Stimulated activated CD4-positive, alpha-beta T cell treated with anti-CD3 and anti-CD28 coated beads, Interleukin-1b, Interleukin-23, amount 100 ng/mL, for 1 hour (primary cell): ENCODE data around the gene FGF13.

ENCODE experiments used
- DNase-seq, 2 donors: peaks; one replicate each; pipeline ENCODE4 v3.0.0-alpha.2; 2020; ENCODE audit warnings: low read depth in 2 of 2

FGF13 gene

DNA sequence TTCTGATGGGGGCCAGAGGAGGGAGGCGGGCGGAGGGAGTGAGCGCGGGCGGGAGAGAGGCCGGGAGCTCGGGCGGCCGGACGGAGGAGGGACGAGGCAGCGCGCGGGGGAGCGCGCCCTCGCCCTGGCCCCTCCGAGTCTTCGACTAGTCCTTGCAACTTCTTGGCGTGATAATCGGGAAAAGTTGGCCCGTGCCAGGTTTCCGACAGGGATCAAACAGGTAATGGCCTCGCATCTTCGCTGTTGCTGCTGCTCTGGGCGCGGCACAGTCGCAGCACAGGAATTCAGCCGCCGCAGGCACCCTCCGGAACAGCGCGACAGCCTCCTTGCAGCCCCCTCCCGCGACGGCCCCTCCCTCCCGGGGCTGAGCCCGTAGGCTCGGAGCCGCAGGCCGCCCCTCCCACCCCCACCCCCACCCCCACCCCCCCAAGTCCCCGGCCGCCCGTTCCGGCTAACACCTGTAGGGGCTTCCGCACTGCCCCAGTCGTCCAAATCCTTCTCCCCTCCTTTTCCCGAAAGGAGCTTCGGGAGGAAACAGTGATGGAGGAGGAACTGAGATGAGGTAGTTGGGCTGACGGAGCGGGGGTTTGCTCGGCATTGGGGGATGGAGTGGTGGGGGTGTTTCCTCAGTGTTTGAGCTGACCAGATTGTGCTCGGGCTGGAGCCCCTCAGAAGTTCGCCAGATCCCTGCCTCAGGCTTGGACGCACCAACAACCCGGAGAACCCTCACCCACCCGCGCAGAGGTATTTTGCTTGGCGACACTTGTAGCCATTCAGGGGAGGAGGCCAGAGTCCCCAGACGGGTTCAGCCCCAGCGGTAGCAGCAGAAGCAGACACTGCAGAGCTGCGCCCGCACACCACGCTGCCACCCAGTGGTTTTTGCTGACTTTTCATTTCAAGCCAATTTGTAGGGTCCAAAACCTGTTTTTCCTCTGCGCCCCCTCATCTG is at the start of gene FGF13:
FGF13 (minus strand) TSS at position 319 of the 949 bp plus-strand sequence. CDS start 714 bp downstream, outside the sequence.
- DNase-seq, result no peak

DNA sequence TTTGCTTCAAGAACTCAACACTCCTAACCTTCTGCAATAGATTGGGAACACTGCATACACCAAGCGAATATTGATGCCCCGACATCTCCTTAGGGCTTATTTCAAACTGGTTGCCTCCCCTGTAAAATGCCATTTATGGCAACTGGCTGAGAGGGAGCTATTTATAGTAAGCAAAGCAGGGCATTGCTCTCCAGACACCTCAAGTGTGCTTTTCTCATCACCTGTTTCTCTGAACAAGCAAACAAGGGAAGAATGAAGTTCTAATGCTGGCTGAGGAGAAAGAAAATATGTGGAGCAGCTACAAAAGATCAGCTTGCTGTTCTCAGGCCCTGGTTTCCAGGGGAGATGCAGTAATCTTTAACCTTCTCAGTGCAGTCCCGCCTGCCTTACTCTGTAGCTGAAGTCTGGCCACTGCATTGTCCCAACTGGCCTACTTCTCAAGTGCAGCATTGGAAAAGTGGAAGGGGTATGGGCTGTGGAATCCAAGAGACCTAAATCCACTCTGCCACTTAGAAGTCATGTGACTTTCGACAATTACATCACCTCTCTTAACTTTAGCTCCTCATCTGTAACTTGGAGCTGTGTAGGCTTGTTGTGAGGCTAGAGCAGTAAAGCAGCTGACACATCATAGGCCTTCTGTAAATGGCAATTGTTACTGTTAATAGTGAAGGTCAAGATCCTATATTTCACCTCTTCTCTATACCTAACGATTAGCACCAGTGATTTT is 47.9 kb upstream of the FGF13 start:
- DNase-seq, result no peak

DNA sequence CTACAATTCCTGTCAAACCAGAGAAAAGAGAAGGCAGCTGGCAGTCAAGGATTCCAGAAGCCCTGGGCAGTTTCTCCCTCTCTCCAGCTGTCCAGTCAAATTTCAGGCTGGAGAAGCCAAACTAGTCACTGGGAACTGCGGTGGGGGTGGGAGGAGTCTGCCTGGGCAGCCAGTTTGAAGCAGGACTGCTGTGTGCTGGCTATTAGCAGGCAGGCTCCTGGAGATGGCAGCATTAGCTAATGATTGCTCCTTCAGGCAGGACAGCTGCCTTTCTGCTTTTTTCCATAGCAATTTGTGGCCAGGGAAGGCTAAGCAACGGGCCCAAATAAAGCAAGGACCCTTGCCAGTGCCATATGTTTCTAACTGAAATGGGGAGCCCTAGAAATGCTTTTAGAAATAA is 44.7 kb upstream of the FGF13 start:
- DNase-seq, result no peak

DNA sequence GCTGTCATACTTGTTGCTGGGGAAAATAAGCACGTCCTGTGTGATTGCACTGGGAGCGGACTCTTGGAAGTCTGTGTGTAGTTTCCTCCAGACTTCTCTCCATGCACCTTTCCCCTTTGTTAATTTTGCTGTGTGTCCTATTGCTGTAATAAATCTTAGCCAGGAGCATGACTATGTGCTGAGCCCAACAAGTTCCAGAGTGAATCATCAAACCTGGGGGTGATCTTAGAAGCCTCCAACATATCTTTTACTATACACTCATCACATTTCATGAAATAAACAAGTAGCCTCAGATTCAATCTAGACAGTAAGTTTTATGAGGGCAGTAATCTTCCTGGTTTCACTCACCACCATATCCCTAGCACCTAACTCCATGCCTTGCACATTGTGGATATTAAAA is 43.3 kb upstream of the FGF13 start:
- no peak for DNase-seq

DNA sequence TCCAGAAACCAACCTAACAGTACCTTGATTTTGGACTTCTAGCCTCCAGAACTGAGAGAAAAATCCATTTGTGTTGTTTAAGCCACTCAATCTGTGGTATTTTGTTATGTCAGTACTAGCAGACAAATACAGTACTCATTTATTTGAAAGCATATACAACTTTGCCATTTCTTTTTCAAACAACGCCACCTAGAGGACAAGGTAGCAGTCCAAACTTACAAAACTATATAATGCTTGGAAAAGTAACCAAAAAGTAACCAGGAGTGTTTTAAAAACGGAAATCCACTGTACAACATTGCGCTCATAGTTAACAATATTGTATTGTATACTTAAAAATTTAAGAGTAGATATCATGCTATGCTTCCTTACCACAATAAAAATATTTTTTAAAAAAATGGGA is 37.0 kb upstream of the FGF13 start:
- DNase-seq, result no peak

DNA sequence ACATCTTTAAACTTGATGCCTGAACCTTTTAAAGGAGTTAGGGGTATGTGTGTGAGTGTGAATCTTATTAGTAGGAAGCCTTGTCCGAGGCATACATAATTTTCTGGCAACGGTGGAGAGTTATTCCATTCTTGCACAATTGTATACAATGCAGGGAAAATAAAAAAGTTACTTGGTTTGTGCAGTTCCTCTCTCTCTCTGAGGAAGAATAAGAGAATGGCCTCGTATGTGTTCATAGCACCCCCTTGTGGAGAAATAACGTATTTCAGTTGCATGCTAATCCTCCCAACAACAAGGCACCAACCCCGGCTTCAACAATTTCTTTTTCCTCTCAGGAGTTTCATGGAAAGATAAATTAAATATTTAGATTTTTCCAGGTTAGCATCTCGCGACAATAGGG is 33.7 kb upstream of the FGF13 start:
- no peak for DNase-seq

DNA sequence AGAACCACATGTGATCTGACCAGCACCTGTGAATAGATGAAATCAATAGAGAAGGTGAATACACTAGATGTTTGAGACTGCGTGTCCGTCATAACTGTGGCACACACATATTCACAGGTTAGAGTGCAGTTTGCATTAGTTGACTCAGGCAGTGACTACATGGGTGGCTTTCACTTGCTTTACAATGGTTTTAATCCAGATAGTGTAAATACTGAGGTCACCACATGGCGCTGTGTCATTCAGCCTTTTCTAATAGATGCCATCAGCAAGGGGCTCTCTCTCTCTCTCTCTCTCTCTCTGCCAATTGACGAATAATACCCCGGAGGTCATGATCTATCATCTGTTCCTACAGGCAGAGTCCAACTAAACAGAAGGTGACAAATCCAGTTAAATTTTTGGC is 30.7 kb upstream of the FGF13 start:
- DNase-seq, result no peak

DNA sequence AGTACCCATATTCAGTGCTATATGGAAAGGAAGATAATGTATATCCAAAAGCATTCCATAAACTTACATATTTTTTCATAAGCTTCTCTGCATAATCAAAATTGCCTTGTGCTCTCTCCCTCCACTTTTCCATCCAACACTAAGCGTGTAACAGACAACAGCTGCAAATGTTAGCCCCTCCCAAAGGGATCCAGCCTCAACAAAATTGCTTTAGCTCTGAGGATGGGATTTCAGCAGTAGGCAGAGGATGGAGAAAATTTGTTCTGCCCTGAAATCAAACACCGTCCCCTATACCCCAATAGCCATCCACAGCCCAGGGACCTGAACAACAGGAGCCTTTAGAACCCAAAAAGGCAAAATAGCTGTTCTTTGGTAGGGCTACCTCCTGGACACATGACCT is 28.8 kb upstream of the FGF13 start:
- DNase-seq, result no peak

DNA sequence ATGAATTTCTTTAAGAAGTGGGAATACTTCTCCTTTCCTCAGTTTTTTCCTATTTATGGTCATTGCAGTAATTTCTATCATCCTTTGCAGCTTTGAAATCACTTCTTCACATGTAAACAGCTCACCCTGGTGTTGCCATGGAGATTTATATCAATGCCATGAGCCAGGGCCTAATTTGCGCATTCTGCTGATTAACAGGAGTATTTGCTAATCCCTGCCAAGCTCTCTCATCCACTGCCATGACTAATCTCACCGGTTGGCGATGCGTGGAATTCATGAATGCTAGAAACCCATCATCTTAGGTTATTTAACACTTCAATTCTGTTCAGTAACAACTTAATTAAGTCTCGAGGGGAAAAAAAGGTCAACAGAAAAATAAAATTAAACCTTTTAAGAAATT is 11.8 kb upstream of the FGF13 start:
- no peak for DNase-seq

DNA sequence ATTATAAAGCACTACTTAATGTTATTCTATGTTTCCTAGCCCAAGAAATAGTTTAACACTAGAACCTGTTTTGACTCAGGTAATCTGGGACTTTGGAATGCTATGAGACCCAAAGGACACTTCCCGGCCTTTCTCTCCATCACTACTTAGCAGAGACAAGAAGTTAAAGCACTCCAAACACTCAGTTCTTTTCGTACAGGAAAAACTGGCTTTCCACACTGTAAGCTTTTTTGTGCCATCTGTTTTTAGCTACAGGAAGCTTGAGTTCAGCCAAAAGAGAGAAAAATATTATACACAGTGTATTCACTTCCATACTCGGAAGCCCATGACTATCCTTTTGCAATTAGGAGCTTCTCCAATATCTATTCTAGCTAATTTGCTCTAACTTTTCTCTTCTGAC is 7.9 kb upstream of the FGF13 start:
- DNase-seq, result no peak

DNA sequence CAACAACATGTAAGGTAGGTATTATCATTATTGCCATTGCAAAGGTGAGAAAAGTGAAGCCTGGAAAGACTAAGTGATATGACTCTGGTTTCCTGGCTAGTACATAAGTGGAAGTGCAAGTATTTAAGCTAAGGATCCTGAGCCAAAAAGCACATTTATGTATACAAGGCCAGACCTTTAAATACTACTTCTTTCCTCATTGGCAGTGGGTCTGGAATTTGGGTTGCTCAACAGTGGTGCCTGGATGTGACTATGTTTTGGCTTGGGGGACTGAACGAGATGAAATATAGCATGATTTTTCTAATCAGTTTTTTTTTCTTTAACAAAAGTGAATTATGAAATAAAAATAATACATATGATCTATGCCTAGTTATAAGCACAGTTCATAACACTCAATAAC is 7.4 kb upstream of the FGF13 start:
- no peak for DNase-seq

DNA sequence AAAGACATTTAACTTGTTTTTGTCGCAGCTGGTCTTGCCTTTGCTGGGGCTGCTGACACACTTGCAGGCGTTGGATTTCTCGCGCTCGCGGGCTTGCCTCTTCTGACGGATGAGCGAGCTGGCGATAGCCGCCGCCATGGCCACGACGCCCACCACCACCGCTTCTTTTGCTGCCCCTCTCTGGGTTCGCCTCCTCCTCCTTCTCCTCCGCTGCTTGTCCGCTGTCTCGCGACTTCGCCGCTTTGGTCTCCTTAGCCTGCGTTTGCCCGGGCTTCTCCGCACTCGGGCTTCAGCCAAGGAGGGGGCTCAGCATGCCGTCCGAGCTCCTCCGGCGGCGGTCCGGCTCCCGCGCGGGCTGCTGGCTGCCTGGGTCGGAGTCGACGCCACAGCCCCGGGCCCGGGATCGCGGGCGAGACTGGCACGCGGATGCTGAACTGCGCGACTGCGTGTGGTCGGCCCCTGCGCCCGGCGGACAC is 613 bp downstream of the FGF13 start:
- DNase-seq, result no peak

DNA sequence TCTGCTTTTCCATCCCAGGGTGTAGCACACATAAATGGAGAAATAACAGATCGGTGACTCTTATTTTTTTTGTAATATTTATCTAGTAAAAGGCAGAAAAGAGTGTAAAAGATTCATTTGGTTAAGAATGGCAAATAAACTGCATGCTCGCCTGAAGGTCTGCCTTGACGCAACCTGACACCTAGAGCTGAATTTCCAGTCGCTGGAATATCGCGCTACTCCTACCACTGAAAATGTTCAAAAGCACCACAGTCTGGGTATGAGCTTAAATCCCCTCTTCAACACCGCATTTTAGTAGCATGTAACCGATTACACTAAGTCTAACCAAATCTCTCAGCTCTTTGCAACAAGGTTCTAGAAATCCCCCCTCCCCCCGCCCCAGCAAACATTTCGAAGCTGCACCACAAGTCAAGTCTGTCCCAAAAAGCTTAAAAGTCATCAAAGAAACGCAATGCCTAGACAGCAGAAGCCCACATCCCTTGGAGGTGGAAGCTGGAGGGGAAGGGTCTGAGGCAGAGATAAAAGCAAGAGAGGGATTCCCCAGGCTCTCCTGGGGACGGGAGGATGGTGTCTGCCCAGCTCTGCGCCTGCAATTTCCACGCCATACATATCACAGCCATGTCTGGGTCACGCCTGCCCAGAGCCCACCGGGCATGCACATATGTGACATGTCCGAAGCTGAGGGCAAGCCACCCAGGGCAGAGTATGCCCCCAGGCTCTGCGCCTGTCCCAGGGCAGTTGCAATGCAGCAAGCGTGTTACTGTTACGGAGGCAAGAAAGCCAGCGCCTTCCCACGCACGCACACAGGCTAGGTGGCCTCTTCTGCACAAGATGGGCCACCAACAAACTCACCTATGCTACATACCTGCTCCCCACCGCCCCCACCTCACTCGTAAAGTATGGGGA is 1.4 kb downstream of the FGF13 start:
- DNase-seq, result no peak

DNA sequence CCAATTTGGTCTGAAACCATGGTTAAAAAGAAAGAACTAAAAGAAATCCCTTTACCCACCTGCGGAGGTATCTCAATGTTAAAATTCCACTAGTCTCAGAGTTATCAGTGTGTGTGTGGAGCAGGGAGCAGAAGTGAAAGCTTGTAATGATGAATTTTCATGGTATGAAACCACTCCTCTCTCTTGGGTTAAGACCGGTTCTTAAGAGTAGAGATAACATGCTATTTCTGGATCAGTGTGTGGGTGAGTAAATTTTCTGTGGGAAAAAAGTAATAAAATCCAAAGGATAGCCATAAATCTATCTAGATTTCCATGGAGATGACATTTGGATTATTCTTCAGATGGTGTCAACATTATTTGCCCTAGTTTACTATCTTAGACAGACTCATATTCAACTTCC is 3.2 kb downstream of the FGF13 start:
- no peak for DNase-seq

DNA sequence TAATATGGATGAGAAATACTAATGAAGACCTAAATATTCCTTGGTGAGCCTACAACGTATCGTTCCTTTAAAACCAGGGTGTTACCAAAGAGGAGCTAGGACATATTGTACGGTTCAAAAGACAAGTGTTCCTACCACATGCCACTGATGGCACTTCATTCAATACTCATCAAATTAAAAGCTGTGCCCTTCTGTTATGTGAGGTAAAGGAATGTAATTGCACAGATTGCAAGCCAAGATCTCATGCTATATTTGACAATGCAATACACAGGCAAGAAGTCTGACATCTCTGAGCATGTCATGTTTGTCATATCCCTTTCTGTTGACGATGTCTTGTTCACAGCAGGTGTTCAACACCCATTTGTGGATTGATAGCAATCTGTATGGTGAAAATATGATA is 6.9 kb downstream of the FGF13 start:
- DNase-seq, result no peak

DNA sequence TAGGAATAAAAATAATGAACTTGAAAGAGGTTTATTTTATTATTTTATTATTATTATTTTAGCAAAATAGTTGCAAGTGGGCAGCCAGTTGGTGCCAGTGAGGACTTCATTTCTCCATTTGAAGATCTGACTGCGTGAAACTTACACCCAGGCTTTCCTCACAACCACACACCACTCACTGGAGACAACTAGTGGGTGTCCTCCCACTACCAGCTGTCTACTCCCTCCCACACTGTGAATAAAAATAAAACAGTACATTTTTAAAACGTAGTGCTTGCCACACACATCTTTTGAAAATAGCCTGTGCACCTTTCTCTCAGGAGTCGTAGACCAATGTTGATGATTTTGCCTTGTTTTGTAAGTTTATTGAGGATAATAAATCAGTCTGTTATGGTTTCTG is 7.4 kb downstream of the FGF13 start:
- DNase-seq, result no peak

DNA sequence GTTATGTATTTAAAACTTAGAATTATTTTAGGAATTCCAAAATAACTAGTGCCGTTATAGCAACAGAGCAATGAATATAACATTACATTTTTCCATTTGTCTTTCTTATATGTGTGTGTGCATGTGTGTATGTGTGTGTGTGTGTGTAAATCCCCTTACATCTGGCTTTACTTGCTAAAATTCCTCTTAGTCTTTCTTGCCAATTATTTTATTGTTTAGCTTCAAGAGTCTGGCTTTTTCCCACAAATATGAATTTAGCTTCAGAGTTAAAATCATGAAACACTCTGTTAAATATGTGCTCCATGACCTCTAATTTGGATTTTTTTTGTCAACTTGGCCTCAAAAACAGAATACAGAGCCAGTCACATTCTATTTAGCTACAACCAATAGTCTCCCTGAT is 18.9 kb downstream of the FGF13 start:
- no peak for DNase-seq

DNA sequence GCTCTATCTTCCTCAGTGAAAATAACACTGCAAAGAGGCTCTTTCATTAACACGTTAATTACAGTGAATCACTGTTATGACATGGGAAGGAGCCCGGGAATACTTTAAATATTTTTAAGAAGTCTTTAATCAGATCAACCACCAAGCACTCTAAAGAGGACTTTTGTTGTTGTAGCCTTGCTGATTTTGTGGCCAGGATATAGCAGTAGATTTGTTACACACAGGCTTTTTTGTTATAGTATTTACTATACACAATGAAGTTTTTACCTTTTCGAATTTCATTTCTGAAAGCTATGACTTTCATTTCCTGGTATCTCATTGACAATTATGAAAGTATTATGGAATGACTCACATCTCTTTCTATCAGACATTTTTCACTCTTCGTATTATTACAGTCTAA is 20.3 kb downstream of the FGF13 start:
- DNase-seq, result no peak

DNA sequence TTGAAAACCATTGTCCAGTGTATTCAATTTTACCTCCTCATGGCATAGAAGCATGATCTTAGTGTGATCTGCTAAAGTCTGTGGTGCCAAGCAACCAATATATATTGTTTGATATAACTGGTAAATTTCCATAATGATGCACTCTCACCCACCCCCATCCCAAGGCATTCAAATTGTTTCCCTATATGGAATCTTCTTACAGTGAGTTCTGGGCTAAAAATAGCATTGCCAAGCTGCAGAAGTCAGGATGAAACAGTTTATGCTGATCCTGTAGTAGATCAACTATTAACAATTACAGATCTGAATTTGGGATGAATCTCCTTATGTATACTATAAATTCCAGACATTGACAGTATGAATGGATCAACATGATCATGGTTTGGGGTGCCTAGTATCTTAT is 20.9 kb downstream of the FGF13 start:
- no peak for DNase-seq

DNA sequence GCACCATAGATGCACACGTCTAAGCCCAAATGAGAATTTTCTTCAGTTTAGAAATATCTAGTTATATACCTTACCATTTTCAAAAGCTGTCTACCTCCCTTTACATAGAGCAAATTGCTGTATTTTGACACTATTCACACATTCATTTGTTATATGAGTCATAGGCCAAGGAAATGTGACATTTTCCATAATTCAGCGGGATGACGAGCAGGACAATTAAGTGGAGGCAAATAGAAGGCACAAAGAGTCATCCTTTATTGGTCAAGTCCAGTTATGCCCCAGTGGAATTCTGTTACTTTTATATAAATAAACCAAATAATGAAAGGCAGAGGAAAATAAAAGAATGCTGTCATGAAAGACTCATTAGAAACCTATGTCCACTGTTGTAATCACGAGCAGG is 27.9 kb downstream of the FGF13 start:
- no peak for DNase-seq

DNA sequence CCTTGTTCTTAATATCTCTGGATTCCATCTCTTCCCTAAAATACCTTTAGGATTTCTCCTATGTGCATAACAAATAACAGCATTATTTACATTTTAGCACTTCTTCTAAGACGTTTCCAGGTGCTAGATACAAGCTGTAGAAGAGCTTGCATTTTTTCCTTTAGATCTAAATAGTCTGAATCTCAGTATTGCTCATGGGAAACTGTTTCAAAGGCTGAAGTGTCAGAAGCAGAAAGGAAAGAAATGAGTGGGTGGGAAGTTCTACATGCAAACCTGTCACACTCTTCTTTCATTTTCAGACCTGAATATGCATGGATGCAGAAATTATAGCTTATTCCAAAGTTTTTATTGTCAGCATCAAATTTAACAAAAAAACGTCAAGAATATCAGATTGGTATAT is 41.8 kb downstream of the FGF13 start:
- DNase-seq, result no peak

DNA sequence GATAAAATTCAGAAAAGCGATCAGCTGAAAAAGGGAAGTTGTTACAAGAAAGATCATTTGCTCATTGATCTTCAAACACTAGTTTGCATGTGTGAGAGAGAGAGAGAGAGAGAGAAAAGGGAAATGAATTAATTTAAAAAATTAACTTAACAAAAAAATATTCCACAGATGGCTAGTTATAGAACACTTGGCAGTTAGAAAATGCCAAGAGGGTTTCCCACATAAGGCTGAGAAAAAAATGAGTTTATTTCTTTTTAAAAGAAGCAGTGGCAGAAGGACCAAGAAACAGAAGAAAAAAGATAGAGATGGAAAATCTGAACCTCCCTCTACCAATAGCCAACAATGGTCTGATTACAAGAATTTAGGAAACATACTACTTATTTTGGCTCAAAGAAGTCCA is 47.1 kb downstream of the FGF13 start:
- DNase-seq, result no peak
